Neural progenitor cell (in vitro differentiated cells): ENCODE measurements around the gene FAIM2.

ENCODE experiments used
- CTCF ChIP-seq: fragments of 200-600 bp; sonication (generic); IDR thresholded peaks from 2 replicates; pipeline ENCODE4 v1.5.1; 2017; ENCODE audit warnings: antibody characterized with exemption, mild to moderate bottlenecking
- EZH2 ChIP-seq: fragments of 200-600 bp; sonication (generic); IDR thresholded peaks from 2 replicates; pipeline ENCODE4 v1.6.1; 2017; ENCODE audit warnings: antibody characterized with exemption, mild to moderate bottlenecking, moderate library complexity
- EZH2phosphoT487 ChIP-seq: fragments of 200-600 bp; sonication (generic); IDR thresholded peaks from 2 replicates; pipeline ENCODE4 v1.6.1; 2017; ENCODE audit warnings: antibody characterized with exemption

- TF ChIP-seq CTCF, result no peak
- no peak for TF ChIP-seq EZH2phosphoT487
- TF ChIP-seq EZH2, result no peak
Observed at GRCh38 chr12:49952391-49953055, 48.8 kb upstream of the FAIM2 start.
